Measurements from ENCODE around the gene GTF2F2. TPM values are rescaled to one million over a fixed set of nuclear protein-coding genes. Genes with fewer than 3 reads are reported as not detected.

The GTF2F2 gene
- total RNA-seq, 1 experiment from 2014 or later = 40.1 TPM

DNA sequence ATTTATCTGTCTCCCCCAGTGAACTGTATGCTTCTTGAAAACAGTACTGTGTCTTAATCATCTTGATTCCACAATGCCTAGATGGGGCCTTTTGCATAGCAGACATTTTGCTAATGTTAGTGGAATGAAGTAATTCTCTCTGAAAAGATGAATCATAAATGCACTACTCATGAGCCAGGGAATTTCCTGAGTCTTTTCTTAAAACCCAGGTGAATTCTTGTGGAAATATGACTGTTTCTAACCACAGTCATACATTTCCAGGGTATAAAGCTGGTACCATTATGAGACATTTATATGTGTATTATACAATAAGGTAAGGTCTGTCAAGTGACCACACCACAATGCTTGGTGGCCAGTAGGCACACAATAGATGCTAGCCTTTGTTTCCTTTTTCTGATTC, 86.0 kb downstream of the GTF2F2 start:
- H3K36me3 ChIP-seq (ENCODE audit: control insufficient read depth in 1 of 2, insufficient read depth in 2 of 2, low read length in 2 of 2) = peaks cover 0 to 13% of the 10 kb centered on the region in 2 experiments; a peak in 2 of 4 replicates
- CTCF ChIA-PET = no interaction called here
- H2AFZ ChIP-seq (ENCODE audit: low read depth, low read length, poor library complexity, severe bottlenecking) = no peak overlapping the region
- no TSS peak for BruUV-seq (replicated peaks)
- no peaks in the 10 kb centered on the region for H3K9me3 ChIP-seq (ENCODE audit: control insufficient read depth in 1 of 2, insufficient read depth in 1 of 2, low read depth in 1 of 2, low read length in 2 of 2)
- peak overlapping the region; percentile 49 for H3K9ac ChIP-seq (ENCODE audit: low read length)
- no peaks in the 10 kb centered on the region for H3K27me3 ChIP-seq (ENCODE audit: insufficient read depth, low read length)
- DNase-seq (ENCODE audit: low read depth, low spot score) = peak; percentile 69
- H4K20me1 ChIP-seq (ENCODE audit: insufficient read depth) = no peaks in the 10 kb centered on the region
- peaks cover 24 to 56% of the 10 kb centered on the region in 2 experiments for H3K4me1 ChIP-seq (ENCODE audit: control insufficient read depth in 1 of 2, insufficient read depth in 2 of 2, low read length in 2 of 2)
- H3K4me2 ChIP-seq (ENCODE audit: low read length) = peak overlapping the region; percentile 60
- POLR2A ChIA-PET = interaction anchor here (0.7 kb wide), 1 partner anchor 514 kb away, joined by 3 read pairs; no protein-coding TSS in a partner anchor
- H3K27ac ChIP-seq (ENCODE audit: low read depth, low read length) = peak overlapping the region; percentile 77; the same call in 1 of the 2 replicates
- peak; percentile 83 for ATAC-seq
- H3K9me2 ChIP-seq (ENCODE audit: insufficient read depth) = no peaks in the 10 kb centered on the region
- peak overlapping the region in 1 of 2 experiments; percentile 13; a peak in 1 of 4 replicates for H3K4me3 ChIP-seq (replicated peaks in 1 of 2; ENCODE audit: low read depth in 1 of 2, low read length in 2 of 2)
- peaks cover 57% of the 10 kb centered on the region for H3K79me2 ChIP-seq (ENCODE audit: insufficient read depth, low read length)
- RAD21 ChIA-PET (ENCODE audit: low non-redundant PET in 1 of 2, low total read pairs in 2 of 2, uncharacterized antibody in 2 of 2, unreplicated experiment in 2 of 2) = no interaction called here
- intact Hi-C loops (cut with micrococcal nuclease) = no loop called here
- TF ChIP-seq, protein P1, sequence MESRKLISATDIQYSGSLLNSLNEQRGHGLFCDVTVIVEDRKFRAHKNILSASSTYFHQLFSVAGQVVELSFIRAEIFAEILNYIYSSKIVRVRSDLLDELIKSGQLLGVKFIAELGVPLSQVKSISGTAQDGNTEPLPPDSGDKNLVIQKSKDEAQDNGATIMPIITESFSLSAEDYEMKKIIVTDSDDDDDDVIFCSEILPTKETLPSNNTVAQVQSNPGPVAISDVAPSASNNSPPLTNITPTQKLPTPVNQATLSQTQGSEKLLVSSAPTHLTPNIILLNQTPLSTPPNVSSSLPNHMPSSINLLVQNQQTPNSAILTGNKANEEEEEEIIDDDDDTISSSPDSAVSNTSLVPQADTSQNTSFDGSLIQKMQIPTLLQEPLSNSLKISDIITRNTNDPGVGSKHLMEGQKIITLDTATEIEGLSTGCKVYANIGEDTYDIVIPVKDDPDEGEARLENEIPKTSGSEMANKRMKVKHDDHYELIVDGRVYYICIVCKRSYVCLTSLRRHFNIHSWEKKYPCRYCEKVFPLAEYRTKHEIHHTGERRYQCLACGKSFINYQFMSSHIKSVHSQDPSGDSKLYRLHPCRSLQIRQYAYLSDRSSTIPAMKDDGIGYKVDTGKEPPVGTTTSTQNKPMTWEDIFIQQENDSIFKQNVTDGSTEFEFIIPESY (IDR thresholded peaks at IDR 0.05; ENCODE audit: extremely low read depth, insufficient replicate concordance, low read length) = no peak
- TF ChIP-seq JUND (IDR thresholded peaks at IDR 0.05) (peak; percentile 90), CBX3 (IDR thresholded peaks at IDR 0.05; ENCODE audit: low read depth) (peak; percentile 85), RAD21 (IDR thresholded peaks at IDR 0.05; ENCODE audit: low read depth) (peak; percentile 19), ZFX (IDR thresholded peaks at IDR 0.05) (no peak), SIN3A (IDR thresholded peaks at IDR 0.05; ENCODE audit: low read depth) (peak; percentile 55; the same call in 1 of the 2 replicates), EZH2 (IDR thresholded peaks at IDR 0.05) (no peak), CEBPB (IDR thresholded peaks at IDR 0.05; ENCODE audit: low read depth) (peak; percentile 78), EZH2phosphoT487 (IDR thresholded peaks at IDR 0.05; ENCODE audit: borderline replicate concordance) (no peak), TCF7L2 (IDR thresholded peaks at IDR 0.05; ENCODE audit: borderline replicate concordance, extremely low read depth, insufficient read depth, insufficient read length) (no peak), SP1 (IDR thresholded peaks at IDR 0.05; ENCODE audit: low read depth) (peak; percentile 85), YY1 (IDR thresholded peaks at IDR 0.05; ENCODE audit: extremely low read depth, insufficient replicate concordance, low read depth, low read length) (no peak), POLR2AphosphoS5 (IDR thresholded peaks at IDR 0.05; ENCODE audit: low read depth, low read length) (peak; percentile 21; the same call in 1 of the 2 replicates), ZNF274 (IDR thresholded peaks at IDR 0.05; ENCODE audit: low read depth, low read length) (no peak), ELF1 (IDR thresholded peaks at IDR 0.05; ENCODE audit: borderline replicate concordance, low read depth) (no peak), FOSL1 (IDR thresholded peaks at IDR 0.05; ENCODE audit: low read depth) (peak; percentile 88), SRF (IDR thresholded peaks at IDR 0.05; ENCODE audit: low read depth) (peak; percentile 35)
- TF ChIP-seq, protein P2, sequence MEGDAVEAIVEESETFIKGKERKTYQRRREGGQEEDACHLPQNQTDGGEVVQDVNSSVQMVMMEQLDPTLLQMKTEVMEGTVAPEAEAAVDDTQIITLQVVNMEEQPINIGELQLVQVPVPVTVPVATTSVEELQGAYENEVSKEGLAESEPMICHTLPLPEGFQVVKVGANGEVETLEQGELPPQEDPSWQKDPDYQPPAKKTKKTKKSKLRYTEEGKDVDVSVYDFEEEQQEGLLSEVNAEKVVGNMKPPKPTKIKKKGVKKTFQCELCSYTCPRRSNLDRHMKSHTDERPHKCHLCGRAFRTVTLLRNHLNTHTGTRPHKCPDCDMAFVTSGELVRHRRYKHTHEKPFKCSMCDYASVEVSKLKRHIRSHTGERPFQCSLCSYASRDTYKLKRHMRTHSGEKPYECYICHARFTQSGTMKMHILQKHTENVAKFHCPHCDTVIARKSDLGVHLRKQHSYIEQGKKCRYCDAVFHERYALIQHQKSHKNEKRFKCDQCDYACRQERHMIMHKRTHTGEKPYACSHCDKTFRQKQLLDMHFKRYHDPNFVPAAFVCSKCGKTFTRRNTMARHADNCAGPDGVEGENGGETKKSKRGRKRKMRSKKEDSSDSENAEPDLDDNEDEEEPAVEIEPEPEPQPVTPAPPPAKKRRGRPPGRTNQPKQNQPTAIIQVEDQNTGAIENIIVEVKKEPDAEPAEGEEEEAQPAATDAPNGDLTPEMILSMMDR (IDR thresholded peaks at IDR 0.05 in 2 of 3, conservative IDR thresholded peaks at IDR 0.05 in 1 of 3; ENCODE audit: borderline replicate concordance in 1 of 3, insufficient read depth in 1 of 3, low read depth in 2 of 3, low read length in 2 of 3) = no peak
- TF ChIP-seq, protein P3, sequence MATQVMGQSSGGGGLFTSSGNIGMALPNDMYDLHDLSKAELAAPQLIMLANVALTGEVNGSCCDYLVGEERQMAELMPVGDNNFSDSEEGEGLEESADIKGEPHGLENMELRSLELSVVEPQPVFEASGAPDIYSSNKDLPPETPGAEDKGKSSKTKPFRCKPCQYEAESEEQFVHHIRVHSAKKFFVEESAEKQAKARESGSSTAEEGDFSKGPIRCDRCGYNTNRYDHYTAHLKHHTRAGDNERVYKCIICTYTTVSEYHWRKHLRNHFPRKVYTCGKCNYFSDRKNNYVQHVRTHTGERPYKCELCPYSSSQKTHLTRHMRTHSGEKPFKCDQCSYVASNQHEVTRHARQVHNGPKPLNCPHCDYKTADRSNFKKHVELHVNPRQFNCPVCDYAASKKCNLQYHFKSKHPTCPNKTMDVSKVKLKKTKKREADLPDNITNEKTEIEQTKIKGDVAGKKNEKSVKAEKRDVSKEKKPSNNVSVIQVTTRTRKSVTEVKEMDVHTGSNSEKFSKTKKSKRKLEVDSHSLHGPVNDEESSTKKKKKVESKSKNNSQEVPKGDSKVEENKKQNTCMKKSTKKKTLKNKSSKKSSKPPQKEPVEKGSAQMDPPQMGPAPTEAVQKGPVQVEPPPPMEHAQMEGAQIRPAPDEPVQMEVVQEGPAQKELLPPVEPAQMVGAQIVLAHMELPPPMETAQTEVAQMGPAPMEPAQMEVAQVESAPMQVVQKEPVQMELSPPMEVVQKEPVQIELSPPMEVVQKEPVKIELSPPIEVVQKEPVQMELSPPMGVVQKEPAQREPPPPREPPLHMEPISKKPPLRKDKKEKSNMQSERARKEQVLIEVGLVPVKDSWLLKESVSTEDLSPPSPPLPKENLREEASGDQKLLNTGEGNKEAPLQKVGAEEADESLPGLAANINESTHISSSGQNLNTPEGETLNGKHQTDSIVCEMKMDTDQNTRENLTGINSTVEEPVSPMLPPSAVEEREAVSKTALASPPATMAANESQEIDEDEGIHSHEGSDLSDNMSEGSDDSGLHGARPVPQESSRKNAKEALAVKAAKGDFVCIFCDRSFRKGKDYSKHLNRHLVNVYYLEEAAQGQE (IDR thresholded peaks at IDR 0.05; ENCODE audit: low read depth) = no peak
- TF ChIP-seq, protein P4, sequence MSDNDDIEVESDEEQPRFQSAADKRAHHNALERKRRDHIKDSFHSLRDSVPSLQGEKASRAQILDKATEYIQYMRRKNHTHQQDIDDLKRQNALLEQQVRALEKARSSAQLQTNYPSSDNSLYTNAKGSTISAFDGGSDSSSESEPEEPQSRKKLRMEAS (IDR thresholded peaks at IDR 0.05) = peak; percentile 31; the same call in 1 of the 2 replicates
- TF ChIP-seq, protein P5, sequence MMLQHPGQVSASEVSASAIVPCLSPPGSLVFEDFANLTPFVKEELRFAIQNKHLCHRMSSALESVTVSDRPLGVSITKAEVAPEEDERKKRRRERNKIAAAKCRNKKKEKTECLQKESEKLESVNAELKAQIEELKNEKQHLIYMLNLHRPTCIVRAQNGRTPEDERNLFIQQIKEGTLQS (IDR thresholded peaks at IDR 0.05) = peak; percentile 25; the same call in 1 of the 2 replicates

All from HCT116 (cell line).